ENCODE data around the gene MITF.

Gene MITF, protein sequence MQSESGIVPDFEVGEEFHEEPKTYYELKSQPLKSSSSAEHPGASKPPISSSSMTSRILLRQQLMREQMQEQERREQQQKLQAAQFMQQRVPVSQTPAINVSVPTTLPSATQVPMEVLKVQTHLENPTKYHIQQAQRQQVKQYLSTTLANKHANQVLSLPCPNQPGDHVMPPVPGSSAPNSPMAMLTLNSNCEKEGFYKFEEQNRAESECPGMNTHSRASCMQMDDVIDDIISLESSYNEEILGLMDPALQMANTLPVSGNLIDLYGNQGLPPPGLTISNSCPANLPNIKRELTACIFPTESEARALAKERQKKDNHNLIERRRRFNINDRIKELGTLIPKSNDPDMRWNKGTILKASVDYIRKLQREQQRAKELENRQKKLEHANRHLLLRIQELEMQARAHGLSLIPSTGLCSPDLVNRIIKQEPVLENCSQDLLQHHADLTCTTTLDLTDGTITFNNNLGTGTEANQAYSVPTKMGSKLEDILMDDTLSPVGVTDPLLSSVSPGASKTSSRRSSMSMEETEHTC

DNA sequence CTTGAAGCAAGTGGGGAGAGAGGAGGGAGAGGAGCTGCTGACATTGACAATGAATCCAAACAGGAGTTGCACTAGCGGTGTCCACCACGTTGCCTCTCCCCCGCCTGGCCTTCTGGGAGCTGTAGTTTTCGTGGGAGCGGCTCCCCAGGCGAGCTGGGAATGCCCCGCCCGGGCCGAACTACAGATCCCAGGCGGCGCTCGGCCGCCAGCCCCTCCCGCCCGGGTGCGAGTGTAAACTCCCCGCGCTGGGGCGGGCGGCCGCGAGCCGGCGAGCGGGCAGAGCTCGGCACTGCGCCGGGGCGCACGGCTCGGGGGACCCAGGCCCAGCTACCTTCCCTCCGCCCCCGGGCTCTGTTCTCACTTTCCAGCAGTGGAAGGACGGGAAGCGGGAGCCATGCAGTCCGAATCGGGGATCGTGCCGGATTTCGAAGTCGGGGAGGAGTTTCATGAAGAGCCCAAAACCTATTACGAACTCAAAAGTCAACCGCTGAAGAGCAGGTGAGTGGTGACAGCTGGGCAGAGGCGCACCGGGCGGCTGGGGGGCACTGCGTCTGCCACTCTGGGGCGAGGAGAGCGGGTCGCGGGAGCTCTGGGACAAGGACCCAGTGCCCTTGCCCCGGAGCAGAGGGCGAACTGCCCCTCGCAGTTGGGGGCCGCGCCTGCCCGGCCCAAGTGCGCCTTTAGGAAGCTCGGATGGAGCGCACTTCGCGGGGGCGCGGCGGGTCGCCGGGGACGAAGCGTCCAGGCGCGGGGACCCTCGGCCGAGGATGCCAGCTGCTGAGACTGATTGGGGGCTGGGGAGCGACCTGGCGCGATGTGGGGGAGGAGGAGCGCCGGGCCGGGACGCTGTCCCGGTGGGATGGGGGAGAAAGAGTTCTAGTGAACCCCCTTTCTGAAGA is at the start of gene MITF:
Gene MITF, plus strand, starts transcription at position 261 of the 899 bp plus-strand sequence. Its CDS starts 134 bp downstream, at position 395.
- peak; percentile 48 for DNase-seq

DNA sequence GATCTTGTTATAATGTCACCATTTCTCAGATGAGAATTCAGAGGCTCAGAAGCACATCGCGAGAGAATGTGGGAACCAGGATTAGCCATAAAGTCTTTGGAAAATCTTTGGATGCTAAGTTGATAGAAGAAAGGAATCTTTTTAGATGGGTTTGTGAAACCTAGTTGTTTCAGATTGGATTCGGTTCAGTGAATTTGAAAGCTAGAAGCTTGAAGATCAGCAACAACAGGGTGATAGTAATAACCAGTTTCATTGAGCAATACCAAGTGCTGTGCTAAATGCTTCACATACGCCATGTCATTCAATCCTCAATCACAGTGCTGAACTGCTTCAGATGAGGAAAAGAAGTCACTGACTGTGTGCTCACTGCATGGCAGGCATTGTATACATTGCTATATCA is 47.4 kb upstream of the MITF start:
- no peak for DNase-seq

DNA sequence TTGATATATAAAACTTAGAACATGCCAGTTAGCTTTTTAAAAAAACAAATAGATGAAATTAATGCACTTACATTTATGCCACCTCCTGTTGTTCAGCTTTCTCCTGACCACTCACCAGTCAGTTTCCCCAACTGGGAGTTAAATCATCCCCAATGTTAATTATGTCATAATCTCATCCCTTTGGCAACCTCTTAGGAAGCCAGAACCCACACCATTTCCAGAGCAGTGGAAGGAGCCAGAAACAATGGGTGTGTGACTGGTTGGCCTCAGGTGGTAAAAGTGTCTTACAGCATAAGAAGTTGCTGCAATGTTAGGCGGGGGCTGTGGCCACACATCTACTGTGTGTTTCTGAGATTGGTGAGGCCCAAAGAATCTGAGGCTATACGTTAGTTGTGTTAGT is 46.5 kb upstream of the MITF start:
- DNase-seq: no peak

DNA sequence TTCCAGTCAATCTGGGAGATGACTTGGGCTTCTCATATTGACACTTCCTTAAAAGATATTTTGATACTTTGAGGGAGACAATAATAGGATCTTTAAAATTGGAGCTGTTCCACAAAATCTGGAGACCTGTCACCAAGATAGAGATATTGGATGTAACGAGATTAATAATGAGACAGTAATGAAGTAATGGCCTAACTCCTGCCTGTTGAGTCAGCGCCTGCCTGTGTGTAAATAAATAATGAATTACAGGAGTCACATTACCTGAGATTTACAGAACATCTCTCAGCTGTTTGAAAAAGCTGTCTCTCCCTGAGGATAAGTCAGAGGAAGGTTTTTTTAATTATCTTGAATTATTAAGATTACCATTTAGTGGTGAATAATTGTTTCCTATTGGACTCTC is 43.8 kb upstream of the MITF start:
- no peak for DNase-seq

DNA sequence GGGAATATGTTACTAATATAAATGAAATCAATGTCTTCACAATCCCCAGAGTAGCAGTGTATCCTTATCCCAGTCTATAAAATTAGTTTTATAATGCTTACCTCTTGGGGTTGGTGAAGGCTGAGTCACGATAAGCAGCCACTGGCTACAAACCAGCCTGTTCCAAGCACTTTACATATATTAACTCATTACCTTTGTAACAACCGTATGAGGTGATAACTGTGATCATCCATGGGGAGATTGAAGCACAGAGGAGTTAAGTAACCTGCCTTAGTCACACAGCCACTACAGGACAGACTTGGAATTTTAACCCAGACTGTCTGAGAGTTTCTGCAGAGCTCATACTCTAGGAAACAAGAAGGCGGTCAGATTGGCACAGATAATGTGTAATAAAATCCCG is 43.3 kb upstream of the MITF start:
- no peak for DNase-seq

DNA sequence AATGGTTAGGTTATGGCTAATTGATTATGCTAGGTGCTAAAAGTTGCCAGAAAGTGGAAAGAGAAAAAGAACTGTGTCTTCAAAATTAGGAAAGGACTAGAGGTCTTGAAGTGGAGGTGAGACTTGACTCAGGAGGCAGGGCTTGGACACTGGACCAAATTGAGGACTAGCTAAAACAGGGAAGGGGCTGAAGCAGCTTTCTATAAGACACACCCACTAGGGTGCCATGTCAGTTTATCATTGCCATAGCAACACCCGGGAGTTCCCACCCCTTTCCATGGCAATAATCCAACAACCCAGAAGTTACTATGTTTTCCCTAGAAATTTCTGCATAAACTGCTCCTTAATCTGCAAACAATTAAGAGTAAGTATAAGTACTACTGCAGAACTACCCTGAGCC is 42.9 kb upstream of the MITF start:
- no peak for DNase-seq

DNA sequence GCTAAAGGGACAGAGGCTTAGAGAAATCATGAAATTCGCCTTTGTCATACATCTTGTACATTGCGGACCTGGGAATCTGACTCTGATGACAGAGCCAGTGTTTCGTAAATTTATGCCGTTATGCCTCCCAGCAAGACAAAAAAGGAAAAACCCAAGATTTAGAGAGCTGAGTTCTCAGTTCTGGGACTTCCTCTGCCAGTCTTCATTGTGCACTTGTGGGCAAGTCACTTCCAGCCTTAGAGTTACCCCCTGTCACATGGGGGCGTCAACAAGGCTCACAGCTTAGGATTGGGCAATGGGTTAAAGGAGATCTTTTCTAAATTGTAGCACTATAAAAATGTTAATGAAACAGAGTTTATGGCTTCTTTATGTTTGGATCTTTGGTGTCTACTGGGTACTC is 41.9 kb upstream of the MITF start:
- DNase-seq: no peak

DNA sequence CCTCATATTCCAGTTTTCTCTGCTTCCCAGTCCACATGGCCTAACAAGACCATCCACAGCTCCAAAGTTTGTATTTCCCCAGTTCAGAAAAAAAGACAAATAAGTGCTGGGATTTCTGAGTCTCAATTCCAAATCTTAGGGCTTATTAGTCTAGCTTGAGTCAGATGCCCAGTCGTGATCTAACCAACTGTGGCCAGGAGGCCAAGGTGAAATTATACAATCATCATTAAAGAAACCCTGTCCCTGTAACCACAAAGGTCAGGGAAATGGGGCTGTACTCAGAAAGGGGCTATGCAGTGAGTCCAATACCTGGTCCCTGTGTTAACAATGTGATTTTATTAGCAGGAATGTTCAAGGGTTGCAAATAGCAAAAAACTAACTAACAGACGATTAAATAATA is 40.5 kb upstream of the MITF start:
- DNase-seq: no peak

DNA sequence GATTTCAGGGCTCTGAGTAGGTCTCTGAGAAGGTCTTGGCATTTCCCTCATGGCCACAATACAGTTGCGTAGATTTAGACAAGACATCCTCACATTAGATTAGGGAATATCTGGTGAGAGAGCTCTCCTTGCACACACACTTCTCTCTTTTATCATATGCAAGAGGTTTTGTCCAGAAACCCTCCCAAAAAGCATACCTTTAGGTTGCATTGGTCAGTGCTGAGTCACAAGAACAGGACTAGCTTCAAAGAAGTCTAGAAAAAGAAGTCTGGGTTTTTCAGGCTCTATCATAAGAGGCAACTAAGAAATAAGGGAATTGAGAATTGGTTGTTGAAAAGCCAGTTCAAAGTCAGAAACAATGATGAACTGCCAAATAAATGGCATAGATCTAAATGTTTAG is 40.1 kb upstream of the MITF start:
- no peak for DNase-seq

DNA sequence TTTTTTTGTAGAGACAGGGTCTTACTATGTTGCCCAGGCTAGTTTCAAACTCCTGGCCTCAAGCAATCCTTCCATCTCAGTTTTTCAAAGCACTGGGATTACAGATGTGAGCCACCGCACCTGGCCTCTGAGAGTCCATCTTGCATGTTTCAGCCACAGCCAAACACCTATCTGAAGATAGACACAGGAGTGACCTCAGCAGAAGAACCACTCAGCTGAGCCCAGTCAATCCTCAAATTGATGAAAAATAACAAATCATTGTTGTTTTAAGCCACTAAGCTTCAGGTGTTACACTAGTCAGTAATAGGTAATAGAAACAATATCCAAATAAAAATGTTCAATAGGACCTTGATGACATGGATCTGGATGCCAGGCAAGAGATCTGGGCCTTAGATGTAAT is 38.3 kb upstream of the MITF start:
- no peak for DNase-seq

DNA sequence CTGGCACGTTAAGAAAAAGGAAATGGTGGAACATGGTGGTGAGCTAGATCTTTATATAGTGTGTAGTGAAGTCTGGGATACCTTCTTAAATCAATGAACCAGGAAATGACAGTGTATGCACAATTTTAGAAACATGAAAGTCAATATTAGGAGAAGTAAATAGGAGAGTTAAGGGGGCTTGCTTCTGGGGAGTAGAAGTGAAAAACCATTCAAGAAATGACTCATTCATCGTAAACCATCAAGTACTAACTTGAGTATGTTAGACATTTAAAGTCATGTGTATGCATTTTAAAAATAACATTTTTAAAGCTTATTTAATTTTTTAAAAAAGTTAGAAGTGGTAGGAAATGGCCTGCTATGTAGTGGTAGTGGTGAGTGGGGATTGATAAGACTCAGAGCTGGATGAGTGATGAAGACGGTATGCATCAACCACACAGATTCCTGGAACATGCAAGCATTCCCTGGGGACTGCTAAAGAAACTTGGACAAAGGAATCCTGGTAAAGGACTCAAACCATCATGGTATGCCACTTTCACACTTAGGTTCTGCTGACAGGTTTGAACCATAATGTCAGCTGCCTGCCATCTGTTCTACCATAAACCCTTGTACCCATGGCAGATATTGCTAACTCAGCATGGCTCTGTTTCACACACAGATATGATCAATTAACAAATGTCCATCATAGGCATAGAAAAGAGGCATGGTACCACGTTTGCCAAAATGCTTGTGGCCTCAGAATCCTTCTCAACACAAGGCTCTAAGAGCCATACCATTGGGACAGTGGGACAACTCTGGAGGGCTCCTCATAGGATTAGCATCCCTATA is 28.9 kb upstream of the MITF start:
- no peak for DNase-seq

DNA sequence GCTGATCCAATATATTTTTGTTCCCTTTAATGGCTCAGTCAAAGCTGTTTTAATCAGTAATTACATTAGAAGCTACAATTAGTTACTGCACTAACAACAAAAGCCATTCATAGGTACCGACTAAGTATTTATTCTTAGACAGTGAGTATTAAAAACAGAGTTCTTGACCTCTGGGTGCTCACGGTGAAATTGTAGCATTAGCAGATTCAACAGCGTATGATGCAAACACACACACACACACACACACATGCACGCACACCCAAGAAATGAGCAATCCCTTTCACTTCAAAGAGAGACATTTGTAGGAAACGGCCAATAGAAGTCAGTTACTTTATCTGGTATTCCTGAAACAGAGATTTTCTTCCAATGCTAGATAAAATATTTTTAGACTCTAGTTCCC is 27.0 kb upstream of the MITF start:
- no peak for DNase-seq

DNA sequence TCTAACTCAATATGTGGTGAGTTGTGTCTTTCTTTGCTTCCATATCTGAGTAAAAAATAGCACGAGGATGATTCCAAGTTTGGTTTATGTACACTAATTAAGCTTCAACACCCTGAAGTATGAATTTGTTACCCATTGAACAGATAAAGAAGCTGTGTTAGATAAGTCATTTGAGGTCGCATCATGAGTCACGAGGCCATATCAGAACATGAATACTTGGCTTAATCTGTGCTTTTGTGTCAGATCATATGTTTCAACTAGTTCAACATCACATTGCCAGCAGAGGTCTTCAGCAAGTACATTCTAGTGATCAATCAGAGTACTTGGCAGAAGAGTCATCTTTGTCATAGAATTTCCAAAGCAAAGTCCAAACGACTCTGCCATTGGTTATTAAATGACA is 26.3 kb upstream of the MITF start:
- no peak for DNase-seq

DNA sequence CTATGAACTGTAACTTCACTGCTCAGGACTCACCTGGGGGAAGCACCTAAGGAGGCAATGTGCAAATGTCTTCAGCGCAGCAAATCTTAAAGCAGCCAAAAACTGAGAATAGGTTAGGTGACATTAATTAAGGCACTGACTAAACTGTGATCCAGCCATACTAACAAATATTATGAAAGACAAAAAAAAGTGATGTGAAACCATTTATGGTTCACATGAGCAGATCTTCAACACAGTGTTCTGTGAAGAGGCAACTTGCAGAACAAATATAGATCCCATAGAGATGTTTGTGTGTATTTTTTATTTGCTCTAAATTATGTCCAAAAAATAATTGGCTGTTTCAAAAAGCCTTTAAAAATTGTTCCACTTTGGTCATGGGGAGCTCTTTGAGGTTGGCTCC is 24.1 kb upstream of the MITF start:
- no peak for DNase-seq

DNA sequence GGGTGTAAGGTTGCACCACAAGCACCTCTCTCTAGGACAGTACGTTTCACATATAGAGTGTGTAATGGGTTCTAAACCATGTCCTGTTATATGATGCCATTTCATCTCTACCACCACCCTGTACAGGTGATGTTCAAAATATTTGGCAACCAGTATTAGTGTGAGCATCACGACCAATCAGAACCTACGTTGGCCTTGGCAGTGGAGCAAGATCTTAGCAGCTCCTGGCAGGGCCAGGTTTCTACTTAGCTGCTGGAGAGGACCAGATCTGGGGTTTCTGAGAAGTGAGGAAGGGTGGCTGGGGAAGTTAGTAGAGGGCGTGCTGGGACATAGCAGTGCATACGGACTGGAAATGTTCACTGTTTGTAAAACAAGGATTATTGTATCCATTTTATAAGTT is 23.1 kb upstream of the MITF start:
- DNase-seq: no peak

DNA sequence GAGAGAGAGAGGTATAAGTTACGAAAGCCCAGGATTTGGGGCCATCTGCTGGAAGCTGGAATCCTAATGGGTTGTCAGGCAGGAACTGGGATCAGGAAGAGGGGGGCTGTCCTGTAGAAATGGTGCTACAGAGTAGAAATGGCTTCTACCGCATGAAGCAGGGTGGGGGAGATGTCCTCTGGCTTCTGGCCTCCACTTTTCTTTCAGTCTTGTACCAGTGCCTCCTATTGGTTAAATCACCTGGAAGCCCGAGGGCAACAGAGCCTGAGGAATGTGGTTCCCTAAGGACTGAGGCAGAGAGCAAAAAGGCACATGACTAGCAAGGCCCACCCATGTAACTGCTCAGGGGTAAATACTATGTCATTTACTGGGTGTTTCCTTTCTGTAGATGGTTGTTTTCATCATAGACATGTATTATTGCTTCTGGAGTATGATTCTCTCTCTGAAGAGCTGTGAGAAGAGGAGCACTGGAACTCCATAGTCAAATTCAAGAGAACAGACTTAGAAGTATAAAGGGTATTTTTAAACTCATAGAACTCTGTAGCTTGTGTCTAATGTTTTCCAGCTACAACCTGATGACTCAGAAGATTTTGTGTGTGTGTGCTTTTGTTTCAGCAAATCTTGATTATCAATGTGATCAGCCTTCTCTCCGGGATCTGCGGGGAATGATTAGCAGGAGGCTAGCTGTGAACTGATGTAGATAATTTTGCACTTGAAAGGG is 20.2 kb upstream of the MITF start:
- DNase-seq: no peak

DNA sequence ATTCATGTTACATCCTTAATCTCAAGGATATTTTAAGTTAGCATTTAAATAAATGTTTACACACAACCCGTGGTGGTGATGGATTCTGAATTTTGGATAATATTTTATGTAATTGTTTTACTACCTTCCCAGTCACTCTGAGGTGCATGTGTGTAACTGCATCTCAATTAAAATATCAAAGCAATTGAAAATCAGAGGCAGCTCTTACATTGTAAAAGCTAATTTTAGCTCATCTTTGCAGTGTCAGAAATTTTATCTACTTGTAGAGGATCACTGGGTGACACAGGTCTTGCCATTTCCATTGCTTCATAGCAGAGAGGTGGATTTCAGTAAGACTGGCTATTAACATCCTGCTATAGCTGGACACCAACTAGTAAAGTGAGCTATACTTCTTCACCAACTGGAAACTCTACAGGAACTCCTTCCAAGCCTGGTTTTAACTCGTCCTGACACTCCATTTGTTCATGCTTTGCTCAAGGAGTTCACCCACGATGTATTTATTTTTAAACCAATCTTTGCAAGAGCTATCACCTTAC is 19.6 kb upstream of the MITF start:
- no peak for DNase-seq

DNA sequence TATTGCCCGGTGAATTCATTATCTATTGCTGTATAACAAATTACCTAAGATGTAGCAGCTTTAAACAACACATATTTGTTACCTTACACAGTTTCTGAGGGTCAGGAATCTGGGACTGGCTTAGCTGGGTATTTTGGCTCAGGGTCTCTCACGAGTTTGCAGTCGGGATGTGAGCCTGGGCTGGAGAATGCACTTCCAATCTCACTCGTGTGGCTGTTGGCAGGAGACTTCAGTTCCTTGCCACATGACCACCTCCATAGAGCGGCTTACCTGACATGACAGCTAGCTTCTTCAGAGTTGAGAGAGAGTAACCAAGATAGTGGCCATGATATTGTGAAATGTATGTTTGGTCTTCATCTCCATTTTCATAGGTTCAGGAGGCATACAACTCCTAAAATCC is 18.4 kb upstream of the MITF start:
- DNase-seq: no peak

DNA sequence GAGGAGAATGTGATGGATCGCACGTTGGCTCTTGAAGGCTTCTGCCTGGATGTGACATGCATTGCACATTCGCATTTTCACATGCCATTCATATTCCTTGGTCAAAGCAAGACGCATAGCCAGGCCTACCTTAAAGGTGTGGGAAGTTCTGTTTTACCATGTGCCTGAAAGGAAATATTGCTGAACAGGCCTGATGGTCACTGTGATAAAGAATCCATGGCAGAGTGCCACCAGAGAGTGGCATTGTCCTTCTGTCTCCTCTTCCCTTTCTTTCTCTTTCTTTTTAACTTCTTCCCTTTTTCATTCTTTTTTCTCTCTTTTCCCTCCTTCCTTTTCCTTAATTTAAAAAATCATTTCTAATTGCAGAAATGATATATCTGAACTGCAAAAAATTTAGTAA is 15.9 kb upstream of the MITF start:
- DNase-seq: no peak

DNA sequence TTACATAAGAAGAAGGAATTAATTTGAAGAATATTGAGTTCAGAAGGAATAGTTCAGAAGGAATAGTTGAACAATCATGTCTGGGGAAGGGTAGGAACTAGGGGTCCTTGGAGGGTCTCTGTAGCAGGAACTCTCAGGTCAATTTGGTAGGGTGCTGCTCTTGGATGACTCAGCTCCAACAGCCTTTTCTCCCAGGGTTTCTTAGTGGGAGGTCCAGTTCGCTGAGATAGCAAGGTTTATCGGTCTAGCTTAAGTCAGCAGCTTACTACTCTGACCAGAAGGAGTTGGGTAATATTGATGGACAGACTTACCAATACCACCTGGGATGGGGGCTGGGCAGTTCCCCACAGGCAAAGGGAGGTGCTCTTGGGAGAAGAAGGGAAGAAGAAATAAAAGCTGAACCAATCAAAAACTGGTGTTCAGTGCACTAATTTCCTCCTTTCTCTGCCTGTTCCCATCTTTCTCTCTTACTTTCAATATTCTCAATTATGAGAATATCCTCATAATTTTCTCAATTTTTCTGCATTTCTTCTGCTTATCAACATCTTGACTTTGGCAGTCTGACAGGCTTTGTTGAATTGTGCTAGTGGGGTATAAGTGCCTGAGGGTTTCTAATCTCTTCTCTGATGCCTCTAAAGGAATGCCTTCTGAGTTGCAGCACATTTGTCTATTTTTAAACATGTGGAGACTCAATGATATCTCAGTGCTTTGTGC is 14.4 kb upstream of the MITF start:
- no peak for DNase-seq

DNA sequence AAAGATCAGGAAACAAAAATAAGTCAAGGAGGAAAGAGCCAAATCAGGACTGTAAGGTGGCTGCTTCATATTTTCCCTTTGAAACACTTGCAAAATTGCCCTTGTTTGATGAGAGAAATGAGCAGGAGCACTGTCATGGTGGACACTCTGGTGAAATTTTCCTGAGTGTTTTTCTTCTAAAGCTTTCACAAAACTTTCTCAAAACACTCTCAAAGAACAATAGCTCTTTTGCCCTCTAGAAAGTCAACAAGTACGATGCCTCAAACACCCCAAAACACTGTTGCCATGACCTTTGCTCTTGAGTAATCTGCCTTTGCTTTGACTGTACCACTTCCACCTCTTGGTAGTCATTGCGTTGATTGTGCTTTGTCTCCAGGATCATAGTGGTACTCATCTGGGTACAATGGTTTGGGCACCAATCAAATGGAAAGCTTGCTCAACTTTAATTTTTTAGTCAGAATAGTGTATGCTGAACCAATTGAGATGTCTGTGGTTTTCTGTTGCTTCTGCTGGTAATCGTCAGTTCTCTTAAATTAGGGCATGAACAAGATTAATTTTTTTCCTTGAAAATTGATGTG is 13.2 kb upstream of the MITF start:
- no peak for DNase-seq

All from NCI-H2227 treated with DMSO at 0.1 percent for 48 hours (cell line).